Activated T-cell treated with anti-CD3 and anti-CD28 coated beads for 1 hour (primary cell): ENCODE results near the gene C21orf58.
"Not testable (repeated sequence)": the region's sequence is repeated elsewhere in the genome, so short reads cannot be mapped to it uniquely, and the experiment has no call there.

Experiments
- DNase-seq: peaks from one replicate; pipeline ENCODE4 v3.0.0-alpha.2; 2020; ENCODE audit warnings: low read depth

Gene C21orf58

DNA sequence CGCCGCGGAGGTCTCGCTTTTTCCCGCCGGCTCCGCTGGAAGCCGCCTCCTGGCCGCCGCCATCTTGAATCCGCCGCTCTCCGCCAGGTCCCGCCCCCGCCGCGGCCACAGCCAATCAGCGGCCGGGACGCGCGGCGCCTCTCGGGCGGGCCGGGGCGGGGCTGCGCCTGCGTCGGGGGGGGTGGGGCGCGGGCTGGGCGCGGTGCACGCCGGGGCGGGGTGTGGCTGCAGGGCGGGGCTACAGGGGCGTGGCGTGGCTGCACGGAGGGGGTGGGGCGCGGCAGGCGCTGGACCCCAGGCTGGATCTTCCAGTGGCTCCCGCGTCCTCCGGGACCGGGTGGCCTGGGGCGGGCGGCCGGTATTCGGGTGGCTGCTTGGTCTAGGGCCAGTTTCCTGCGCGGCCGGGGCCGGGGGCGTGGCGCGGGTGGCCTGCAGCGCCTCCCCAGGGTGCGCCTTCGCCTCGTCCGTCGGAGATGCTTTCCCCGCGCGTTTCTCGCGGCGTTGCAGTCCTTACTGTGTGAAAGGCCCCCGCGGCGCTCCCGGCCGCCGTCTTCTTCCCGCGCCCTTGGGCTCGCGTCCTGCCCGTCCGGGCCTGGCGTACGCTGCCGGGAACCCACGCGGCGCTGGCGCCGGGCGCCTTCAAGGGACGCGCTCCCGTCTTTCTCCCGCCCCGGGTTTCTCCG is 861 bp upstream of the C21orf58 start:
- peak; percentile 85 for DNase-seq

DNA sequence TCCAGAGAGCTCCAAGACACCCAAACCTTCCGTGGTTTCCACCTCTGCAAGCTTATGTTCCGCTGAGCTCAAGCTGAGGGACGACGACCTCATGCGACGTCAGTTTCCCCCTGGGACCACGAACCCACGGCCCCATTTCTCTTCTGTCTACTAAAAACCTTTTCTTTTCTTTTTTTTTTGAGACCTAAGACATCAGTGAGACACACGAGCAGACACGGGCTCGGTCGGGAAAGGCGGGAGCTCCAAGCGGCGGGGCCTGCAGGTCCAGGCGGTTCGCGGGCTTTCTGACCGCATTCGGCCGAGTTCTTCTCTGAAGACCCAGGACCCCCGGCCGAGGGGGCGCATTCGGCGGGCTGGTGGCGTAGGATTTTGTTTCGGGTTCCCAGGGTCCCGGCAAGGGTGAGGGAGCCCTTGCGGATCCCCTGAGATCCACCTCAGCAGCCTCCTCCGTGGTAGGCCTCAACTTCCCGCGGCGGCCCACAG is 402 bp downstream of the C21orf58 start:
- DNase-seq, result no peak

DNA sequence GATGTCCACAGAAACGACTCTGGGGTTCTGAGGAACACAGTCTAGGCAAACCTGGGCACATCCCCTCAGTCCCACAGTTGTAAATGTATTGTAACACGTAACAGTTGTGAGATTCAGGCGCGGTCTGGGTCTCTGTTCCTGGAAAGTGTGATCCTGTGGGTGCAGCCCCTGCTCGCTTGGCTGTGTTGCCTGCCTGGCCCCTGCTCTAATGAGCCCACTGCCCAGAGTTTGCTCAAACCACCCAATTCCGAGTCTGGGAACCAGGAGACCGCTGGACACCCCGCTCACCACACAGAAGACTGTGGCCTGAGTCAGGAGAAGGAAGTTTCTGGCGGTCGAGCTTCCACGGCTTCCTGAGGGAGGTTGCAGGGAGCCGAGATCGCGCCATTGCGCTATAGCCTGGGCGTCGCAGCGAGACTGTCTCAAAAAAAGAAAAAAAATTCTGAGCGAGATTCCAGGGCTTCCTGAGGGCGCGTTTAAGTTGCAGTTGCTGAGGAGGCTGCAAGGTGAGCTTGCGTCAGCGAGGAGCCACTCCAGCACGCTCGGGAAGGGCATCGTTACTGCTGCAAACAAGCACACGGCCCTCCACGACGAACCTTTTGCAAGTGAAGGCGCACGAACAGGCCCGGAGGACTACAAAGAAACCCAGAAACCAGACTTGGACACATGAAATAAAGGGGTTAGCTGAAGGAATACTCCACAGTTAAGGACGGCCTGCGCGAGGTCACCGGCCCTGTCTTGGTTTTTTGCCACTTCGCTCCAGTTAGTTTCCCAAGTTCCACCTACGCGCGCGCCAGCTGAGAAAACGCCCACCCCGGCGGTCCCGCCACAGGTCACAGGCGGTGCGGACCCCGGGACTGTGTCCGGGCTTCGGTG is 1.1 kb downstream of the C21orf58 start:
- DNase-seq, result no peak

DNA sequence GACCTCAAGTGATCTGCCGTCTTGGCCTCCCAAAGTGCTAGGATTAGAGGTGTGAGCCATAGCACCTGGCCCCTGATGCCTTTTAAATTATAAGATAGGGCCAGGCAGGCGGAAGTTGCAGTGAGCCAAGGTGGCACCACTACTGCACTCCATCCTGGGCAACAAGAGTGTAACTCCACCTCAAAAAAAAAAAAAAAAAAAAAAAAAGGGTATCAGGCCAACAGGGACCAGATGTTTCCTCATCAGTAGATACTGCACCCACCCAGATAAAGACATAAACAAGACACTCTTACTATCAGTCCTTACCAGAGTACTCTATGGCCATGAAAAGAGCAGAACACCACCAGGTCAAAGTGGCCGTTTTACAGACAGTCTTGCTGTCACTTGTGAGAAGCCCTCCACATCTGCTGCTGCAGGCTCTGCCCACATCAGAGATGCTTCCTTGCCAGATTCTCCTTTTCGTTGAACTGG is 3.3 kb downstream of the C21orf58 start:
- no peak for DNase-seq

DNA sequence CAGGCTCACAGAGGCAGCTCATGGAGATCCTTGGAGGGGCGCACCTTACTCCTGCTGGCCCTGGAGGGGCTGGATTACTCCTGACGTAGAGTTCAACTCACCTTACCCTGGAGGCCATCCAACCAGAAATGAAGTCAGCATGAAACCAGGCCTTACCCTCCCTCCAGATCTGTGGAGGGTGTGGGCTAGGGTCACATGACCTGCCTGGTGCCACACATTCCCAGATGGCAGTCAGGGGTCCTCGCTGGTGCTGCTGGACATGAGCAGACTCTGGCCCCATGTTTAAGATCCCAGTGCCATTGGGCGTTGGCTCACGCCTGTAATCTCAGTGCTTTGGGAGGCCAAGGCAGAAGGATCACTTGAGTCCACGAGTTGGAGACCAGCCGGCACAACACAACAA is 4.5 kb downstream of the C21orf58 start:
- DNase-seq, result no peak

DNA sequence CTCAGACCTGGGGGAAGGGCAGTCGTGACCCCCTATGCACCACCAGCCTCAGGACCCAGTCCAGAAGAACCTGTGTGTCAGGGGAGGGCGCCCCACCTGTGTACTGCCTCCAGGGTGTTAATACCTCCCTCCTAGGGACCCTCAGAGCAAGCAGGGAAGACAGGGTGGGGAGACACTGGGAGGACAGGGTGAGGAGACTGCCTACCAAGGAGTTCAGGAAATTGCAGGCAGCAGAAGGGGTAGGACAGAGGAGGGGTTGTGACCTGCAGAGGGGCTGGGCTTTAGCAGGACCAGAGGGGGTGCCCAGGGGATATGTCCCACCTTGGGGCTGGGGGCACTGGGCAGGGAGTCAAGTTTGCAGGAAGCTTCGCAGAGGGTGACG is 5.2 kb downstream of the C21orf58 start:
- DNase-seq, result no peak

DNA sequence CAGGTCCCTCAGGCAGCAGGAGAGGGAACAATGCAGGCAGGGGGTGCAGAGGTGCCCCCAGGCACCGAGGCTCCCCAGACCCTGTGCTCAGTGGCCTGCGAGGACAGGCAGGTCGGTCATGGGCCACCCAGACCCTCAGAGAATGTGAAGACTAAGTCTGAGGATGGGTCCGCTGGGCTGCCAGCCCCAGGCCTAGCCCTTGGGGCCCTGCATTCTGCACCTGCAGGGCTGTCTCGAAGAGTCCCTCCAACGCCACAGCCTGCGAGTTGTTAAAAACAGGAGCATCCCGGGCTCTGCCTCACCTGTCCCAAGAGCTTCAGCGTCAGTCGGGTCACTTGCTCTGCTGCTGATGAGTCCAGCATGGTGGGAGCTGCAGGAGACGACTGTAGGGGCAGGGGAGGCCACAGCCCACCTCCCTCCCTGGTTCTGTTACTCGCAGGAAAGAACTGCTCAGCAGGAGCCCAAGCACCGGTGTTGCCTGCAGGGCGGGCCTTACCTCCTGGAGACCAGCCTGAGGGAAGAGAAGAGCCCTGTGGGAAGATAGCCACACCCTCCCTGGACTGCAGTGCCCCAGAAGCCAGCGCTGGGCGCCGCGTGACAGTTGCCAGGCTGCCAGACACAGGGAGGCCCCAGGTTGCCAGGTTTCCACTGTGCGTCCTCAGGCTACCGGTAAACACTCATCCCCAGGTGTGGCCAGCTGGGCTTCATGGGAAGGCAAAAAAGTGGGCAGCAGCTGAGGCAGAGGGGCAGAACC is 5.8 kb downstream of the C21orf58 start:
- DNase-seq, result no peak

DNA sequence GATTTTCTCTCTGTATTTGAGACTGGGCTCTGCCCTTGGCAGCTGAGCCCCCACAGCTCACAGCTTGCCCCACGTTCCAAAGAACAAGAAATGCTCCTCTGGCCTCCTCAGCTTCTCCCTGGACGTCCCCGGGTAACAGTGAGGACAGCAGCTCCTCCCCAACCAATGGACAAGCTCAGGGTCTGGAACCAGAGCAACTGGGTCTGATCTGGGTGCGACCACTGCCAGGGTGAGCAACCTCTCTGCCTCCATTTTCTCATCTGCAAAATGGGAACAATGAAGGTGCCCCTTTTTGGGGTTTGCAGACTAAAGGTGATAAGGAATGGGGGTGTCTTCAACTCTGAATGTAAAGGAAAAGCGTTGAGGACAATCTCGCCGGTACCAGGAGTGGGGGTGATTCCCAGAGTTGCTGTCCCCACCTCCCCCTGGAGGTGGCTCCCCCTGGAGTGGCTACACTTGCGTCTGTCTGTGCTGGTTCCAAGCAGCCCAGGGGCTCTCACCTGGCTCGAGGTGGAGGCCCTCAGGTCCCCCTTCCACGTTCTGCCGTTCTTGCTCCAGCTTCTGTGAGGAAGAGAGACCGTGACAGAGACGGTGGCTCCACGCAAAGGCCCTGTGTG is 6.9 kb downstream of the C21orf58 start:
- no peak for DNase-seq

DNA sequence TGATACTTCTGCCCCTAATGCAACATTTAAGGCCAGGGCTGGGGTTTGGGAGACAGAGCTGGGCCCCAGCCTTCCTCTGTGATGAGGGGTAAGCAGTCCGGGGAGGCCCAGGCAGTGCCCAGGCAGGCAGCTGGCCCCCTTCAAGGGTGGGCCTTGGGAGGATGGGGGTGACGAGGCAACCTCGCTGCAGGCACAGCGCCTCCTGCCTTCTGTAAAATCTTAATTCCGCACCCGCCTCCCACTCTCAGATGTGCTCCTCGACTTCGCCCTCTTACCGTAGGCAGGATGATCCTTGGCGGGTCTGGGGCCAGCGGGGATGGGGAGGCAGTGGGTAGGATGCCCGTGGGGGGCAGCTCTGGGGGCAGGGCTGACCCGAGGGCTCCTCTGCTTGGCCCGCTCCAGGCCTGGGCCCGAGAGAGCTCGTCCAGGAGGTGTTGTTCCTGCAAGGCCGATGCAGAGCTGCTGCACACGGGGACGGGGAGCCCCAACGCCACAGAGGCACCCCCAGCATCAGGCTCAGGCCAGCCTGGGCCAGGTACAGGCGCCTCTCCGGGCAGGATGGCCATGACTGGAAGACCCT is 9.1 kb downstream of the C21orf58 start:
- DNase-seq, result no peak

DNA sequence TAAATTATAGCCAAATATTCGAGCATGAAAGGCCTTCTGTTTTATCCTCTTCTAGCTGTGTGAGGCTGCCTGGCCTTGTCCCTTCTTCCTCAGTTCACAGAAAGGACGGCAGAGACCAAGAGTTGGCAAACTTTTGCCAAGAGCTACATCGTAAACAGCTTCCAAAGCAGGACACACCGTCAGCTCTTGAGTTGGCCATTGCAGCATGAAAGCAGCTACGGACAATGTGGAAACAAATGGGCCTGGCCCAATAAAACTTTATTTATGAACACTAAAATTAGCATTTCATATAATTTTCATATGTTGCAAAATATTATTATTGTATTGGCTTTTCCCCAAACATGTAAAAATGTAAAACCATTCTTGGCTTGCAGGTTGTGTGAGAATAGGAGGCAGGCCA is 10.7 kb downstream of the C21orf58 start:
- DNase-seq, result no peak

DNA sequence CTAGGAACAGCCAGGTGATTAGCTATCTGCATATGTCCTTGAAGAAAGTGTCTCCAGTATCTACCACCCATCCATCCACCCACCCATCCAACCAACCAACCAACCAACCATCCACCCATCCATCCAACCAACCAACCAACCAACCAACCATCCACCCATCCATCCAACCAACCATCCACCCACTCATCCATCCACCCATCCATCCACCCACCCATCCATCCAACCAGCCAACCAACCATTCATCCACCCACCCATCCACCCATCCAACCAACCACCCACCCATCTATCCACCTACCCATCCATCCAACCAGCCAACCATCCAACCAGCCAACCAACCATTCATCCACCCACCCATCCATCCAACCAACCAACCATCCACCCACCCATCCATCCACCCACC is 12.1 kb downstream of the C21orf58 start:
- DNase-seq, result no peak

DNA sequence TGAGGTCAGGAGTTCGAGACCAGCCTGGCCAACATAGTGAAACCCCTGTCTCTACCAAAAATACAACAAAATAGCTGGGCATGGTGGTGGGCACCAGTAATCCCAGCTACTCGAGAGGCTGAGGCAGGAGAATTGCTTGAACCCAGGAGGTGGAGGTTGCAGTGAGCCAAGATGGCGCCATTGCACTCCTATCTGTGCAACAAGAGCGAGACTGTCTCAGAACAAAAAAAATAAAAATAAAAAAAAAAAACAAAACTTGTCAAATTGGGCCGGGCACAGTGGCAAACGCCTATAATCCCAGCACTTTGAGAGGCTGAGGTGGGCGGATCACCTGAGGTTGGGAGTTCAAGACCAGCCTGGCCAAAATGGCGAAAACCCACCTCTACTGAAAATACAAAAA is 13.4 kb downstream of the C21orf58 start:
- not testable (repeated sequence) for DNase-seq

DNA sequence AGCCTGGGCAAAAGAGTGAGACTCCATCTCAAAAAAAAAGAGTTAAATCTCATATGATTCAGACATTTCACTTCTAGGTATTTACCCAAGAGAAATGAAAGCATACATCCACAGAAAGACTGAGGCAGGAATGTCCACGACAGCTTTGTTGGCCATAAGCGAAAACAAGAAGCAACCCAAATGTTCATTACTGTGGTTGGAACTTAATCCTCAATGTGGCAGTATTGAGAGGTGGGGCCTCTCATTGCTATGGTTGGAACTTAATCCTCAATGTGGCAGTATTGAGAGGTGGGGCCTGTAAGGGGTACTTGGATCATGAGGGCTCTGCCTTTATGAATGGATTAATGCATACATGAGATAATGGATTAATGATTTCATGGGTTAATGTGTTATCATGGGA is 15.2 kb downstream of the C21orf58 start:
- DNase-seq, result no peak

DNA sequence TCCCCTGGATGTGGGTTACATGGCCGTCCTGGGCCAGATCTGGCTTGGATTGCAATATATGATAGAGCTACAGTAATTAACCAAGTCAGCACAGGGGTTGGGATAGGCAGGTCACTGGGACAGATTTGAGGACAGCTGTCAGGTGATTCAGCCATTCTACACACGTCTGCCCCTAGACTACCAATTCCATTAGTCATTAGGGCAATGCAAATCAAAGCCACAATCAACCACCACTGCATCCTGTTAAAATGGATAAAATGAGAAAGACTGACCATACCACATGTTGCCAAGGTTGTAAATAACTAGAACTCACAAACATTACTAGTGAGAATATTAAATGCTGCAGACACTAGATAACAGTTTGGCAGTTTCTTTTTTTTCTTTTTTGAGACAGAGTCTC is 16.0 kb downstream of the C21orf58 start:
- no peak for DNase-seq

DNA sequence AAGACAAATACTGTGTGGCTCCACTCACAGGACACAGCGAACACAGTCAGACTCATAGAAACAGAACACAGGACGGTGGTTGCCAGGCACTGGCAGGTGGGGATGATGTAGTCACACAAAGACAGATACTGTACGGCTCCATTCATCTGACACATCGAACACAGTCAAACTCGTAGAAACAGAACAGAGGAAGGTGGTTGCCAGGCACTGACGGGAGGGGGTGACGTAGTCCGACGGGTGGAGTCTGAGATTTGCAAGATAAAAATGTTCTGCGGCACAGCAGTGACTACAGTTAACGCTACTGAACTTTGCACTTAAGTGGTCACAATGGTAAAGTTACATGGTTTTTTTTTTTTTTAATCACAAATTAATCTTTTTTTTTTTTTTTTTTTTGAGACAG is 18.7 kb downstream of the C21orf58 start:
- no peak for DNase-seq

DNA sequence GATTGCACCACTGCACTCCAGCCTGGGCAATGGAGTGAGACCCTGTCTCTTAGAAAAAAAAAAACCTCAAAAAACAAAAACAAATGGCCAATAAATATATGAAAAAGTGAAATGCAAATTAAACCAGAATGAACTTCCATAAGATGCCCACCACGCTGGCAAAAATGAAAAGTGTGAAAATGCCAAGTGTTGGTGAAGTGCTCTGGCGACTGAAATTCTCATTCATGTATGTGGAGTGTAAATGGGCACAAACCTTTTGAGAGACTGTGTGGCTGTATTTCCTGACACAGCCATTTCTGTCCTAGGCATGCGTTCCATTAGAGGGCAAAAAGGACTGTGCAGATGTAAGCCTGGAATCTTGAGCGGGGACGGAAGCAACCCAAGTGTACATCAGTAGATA is 19.2 kb downstream of the C21orf58 start:
- no peak for DNase-seq

DNA sequence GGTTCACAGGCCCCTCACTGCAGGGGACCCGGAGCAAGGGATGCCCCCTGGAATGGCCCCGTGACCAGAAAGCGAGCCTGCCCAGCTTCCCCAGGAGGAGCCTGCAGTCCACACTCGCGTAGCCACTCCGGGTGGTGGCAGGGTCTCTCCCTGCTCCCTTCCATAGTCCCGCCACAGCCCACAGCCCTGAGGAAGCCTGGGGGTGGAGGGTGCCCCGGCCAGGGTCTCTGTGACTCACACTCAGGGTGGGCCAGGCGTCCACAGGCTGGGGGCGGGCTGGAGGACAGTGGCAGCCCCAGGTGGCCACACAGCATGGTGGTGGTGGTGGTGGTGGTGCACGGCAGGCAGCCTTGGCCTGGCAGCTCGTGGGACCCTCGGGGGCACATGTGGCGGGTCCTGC is 21.9 kb downstream of the C21orf58 start:
- DNase-seq, result no peak

DNA sequence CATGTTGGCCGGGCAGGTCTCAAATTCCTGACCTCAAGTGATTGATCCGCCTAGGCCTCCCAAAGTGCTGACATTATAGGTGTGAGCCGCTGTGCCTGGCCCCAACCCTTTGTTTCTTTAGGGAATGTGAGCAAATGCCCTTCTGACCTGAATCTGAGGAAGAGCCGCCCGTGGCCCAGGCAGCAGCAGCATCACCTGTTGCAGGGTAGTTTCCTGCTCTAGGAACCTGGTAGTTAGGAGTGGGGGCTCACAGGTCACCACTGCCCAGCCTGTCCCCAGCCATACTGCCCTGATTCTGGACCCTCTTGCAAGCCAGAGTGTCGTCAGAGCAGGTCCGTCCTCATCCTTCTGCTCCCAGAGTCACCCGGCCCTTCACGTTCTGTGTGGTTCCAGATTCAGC is 24.5 kb downstream of the C21orf58 start:
- DNase-seq, result no peak

DNA sequence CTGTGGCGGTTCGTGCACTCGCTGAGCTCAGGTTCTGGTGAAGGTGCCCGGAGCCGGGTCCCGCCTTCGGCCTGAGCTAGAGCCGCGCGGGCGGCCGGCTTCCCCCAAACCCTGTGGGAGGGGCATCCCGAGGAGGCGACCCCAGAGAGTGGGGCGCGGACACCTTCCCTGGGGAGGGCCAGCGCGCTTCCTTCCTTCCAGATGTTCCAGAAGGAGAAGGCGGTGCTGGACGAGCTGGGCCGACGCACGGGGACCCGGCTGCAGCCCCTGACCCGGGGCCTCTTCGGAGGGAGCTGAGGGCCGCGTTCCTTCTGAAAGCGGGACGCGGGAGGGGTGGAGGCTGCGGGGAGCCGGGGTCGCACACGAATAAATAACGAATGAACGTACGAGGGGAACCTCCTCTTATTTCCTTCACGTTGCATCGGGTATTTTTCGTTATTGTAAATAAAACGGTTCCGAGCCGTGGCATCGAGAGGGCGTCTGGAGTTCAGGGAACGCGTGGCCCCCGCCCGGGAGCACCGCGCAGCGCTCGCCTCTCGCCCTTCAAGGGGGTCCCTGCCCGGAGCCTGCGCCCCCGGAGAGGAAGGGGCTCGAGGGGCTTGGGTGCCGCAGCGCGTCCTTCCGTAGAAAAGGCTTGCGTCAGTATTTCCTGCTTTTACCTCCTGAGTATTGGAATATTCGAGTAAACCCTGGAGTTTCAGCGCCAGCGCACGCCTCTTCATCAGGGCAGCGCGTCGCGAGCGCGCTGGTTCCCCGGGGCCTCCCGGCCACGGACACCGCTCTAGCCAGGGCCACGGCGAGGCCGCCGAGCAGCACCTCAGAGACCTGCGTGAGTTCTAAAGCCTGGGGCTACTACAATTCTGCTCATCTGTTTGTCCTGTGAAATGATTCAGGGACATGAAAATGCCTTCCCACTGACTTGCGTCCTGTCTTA is 26.1 kb downstream of the C21orf58 start:
- DNase-seq, result no peak

DNA sequence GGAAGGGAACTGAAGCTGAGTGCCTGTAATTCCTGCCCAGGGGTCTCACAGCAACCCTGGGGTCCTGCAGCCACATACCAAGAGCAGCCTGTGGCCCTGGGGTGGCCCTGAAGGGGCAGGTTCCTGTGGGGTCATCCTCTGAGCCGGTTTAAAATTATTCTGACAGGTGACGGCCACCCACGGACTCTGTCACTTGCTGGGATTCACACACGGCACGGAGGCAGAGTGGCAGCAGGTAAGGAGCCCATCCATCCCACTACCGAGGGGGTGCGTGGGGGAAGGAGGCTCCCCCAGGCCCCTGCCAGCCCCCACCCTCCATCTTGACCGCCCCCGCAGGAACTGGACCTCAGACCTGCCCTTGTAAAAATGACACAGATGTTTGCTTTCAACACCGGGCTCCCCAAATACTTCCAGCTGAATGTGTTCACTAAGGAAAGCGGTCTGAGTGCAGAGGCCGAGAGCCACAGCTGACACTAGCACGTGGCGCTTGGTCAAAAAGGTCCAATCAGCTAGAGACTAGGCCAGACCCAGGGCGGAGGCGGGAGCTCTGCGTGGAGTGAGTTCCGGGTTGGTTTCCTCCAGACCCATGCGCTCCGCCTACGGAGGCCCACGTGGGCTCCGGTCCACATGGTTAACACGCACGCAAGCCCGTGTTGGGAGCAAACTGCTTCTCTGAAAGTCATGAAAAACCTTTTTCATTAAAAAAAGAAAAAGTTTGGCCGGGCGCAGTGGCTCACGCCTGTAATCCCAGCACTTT is 27.5 kb downstream of the C21orf58 start:
- DNase-seq, result peak; percentile 24
